HG02938 (cell line): ENCODE data around the gene ACSF2.
"Not testable (repeated sequence)": the region's sequence is repeated elsewhere in the genome, so short reads cannot be mapped to it uniquely, and the experiment has no call there.

ENCODE experiments used
- ATAC-seq: cut with Tn5 transposase; IDR thresholded peaks from one replicate; pipeline ENCODE4 v1.9.1; 2021; ENCODE audit warnings: mild to moderate bottlenecking, moderate library complexity; ENCODE audit not compliant: unreplicated experiment

The ACSF2 gene

GRCh38 chr17:50407921-50408320, 18.1 kb upstream of the ACSF2 start:
- ATAC-seq = no peak

GRCh38 chr17:50412188-50412732, 13.8 kb upstream of the ACSF2 start:
- ATAC-seq = no peak

- ATAC-seq = no peak
Observed at GRCh38 chr17:50414808-50415207, 11.2 kb upstream of the ACSF2 start.

- ATAC-seq = not testable (repeated sequence)
Observed at GRCh38 chr17:50419577-50419976, 6.4 kb upstream of the ACSF2 start.

- ATAC-seq = no peak
Observed at GRCh38 chr17:50420419-50421112, 5.5 kb upstream of the ACSF2 start.

- no peak for ATAC-seq
Observed at GRCh38 chr17:50421308-50422051, 4.5 kb upstream of the ACSF2 start.

- no peak for ATAC-seq
Observed at GRCh38 chr17:50422738-50423137, 3.3 kb upstream of the ACSF2 start.

GRCh38 chr17:50423553-50424159, 2.4 kb upstream of the ACSF2 start:
- no peak for ATAC-seq

- ATAC-seq = no peak
Observed at GRCh38 chr17:50424246-50424995, 1.6 kb upstream of the ACSF2 start.

- ATAC-seq = no peak
Observed at GRCh38 chr17:50424996-50425681, 879 bp upstream of the ACSF2 start.

- ATAC-seq = no peak
Observed at GRCh38 chr17:50426472-50426782, 409 bp downstream of the ACSF2 start.

GRCh38 chr17:50426814-50427787, 1.1 kb downstream of the ACSF2 start:
- peak; percentile 40 for ATAC-seq

- not testable (repeated sequence) for ATAC-seq
Observed at GRCh38 chr17:50428126-50428525, 2.1 kb downstream of the ACSF2 start.

- ATAC-seq = no peak
Observed at GRCh38 chr17:50428831-50429424, 2.9 kb downstream of the ACSF2 start.

GRCh38 chr17:50429793-50430192, 3.8 kb downstream of the ACSF2 start:
- ATAC-seq = no peak

GRCh38 chr17:50430821-50431618, 5.0 kb downstream of the ACSF2 start:
- no peak for ATAC-seq

GRCh38 chr17:50432125-50432762, 6.2 kb downstream of the ACSF2 start:
- ATAC-seq = no peak

GRCh38 chr17:50437409-50437808, 11.4 kb downstream of the ACSF2 start:
- ATAC-seq = no peak
